ENCODE data around the gene GOLIM4. TPM values are rescaled to one million over a fixed set of nuclear protein-coding genes. Genes with fewer than 3 reads are reported as not detected.
A peak's percentile ranks its signal among the peaks of the same experiment; 100 is the strongest.

Gene GOLIM4
- total and polyA plus RNA-seq, 11 donors: 31.5 to 106 (median 65.5) TPM

GRCh38 chr3:168044049-168044448 is 51.7 kb downstream of the GOLIM4 start:
- WGBS, 4 donors: 39 to 49% (median 45%) methylated on average over 6 of the region's 6 CpGs
- intact Hi-C loops (cut with DNase I): loop anchor here in 7 of 10 donors (2.0 to 10.0 kb wide), 7 partner anchors 51 to 801 kb away; partner anchors contain the start of genes GOLIM4 (in 1 of the 7), PDCD10 (in 1 of the 7) and SERPINI1 (in 1 of the 7)
- H3K36me3 ChIP-seq: peaks cover 0 to 52% (median 20%) of the 10 kb centered on the region in 9 donors
- peak overlapping the region in 4 of 12 donors; percentile 6 to 24 (median 11) for H3K27ac ChIP-seq
- H3K4me3 ChIP-seq: peak overlapping the region in 1 of 12 donors; percentile 12
- H3K9me3 ChIP-seq: no peaks in the 10 kb centered on the region
- TF ChIP-seq POLR2A (IDR thresholded peaks at IDR 0.05) (no peak), CTCF (IDR thresholded peaks at IDR 0.05) (no peak)
- peaks cover 0 to 32% (median 17%) of the 10 kb centered on the region in 12 donors for H3K4me1 ChIP-seq
- DNase-seq (peak in 1 of 5 donors; percentile 35), ATAC-seq (no peak)
- no peaks in the 10 kb centered on the region for H3K27me3 ChIP-seq

- intact Hi-C loops (cut with DNase I): loop anchor here in 9 of 10 donors (1.0 to 10.0 kb wide), 8 partner anchors 54 to 804 kb away; partner anchors contain the start of genes GOLIM4 (in 1 of the 9), PDCD10 (in 1 of the 9) and SERPINI1 (in 1 of the 9)
- H3K27ac ChIP-seq: no peak overlapping the region
- H3K27me3 ChIP-seq: no peaks in the 10 kb centered on the region
- WGBS, 4 donors: 71 to 77% (median 75%) methylated on average over 6 of the region's 6 CpGs
- peaks cover 0 to 83% (median 32%) of the 10 kb centered on the region in 9 donors for H3K36me3 ChIP-seq
- ATAC-seq: peak in 3 of 4 donors; percentile 75 to 81 (median 81)
- H3K4me3 ChIP-seq: no peak overlapping the region
- peaks cover 0 to 4% (median 0%) of the 10 kb centered on the region in 12 donors for H3K9me3 ChIP-seq
- peaks cover 0 to 24% (median 10%) of the 10 kb centered on the region in 12 donors for H3K4me1 ChIP-seq
- TF ChIP-seq CTCF (IDR thresholded peaks at IDR 0.05) (peak; percentile 54 to 73 (median 62)), POLR2A (IDR thresholded peaks at IDR 0.05) (no peak)
- DNase-seq: no peak
Observed at GRCh38 chr3:168040607-168041208, 55.0 kb downstream of the GOLIM4 start.

GRCh38 chr3:168037020-168037419 is 58.7 kb downstream of the GOLIM4 start:
- H3K27ac ChIP-seq: no peak overlapping the region
- H3K36me3 ChIP-seq: peaks cover 0 to 73% (median 36%) of the 10 kb centered on the region in 9 donors

More at GRCh38 chr3:168037020-168037419, 58.7 kb downstream of the GOLIM4 start:
- DNase-seq: no peak
- Histone ChIP-seq H3K4me3 (no peak overlapping the region), H3K4me1 (peaks cover 0 to 15% (median 7%) of the 10 kb centered on the region in 12 donors), H3K9me3 (peaks cover 0 to 7% (median 0%) of the 10 kb centered on the region in 12 donors), H3K27me3 (no peaks in the 10 kb centered on the region)
- ATAC-seq: no peak
- intact Hi-C loops (cut with DNase I): loop anchor here in 3 of 10 donors (5.0 to 10.0 kb wide), 2 partner anchors 110 to 302 kb away; partner anchors contain the start of genes PDCD10 (in 1 of the 3) and SERPINI1 (in 1 of the 3)
- TF ChIP-seq POLR2A (IDR thresholded peaks at IDR 0.05) (no peak), CTCF (IDR thresholded peaks at IDR 0.05) (no peak)
- WGBS, 4 donors: 94 to 97% (median 96%) methylated on average over 2 of the region's 2 CpGs
